K562 (cell line): ENCODE measurements around the gene RGS6. TPM values are rescaled to one million over a fixed set of nuclear protein-coding genes. Genes with fewer than 3 reads are reported as not detected.

Experiments
- ATAC-seq: fragments of 200-7000 bp; cut with Tn5 transposase; 3 replicates; pipeline ENCODE4 v1.9.1; 2020; ENCODE audit warnings: moderate library complexity
- BruUV-seq: library from RNA; stranded (reverse); fragments of 400-500 nt; replicated peaks from 2 replicates; lab custom pipeline; 2021; lab: Mats Ljungman, UMichigan
- CTCF ChIA-PET: fragments of 300-600 bp; formaldehyde crosslinking; extraction: SDS; loops from one replicate; lab custom pipeline; 2021; ENCODE audit warnings: low intra/inter-chr PET ratio; lab: Yijun Ruan, JAX
- POLR2A ChIA-PET: fragments of 300-600, 350-650 bp; sonication (Branson Sonifier 250); formaldehyde crosslinking; extraction: SDS; loops from one replicate; lab custom pipeline; 2021; ENCODE audit warnings: antibody characterized with exemption, inconsistent platforms; lab: Yijun Ruan, JAX
- DNase-seq, 4 experiments: peaks; one replicate each; pipeline versions ENCODE4 v3.0.0 to v3.0.0-alpha.2; 2011 to 2018; ENCODE audit warnings: low spot score in 3 of 4, mixed read lengths in 3 of 4; ENCODE audit errors: extremely low read depth in 1 of 4
- FAIRE-seq: peaks from 2 replicates; lab custom pipeline; 2011; peaks lifted over from hg19 to GRCh38; lab: Jason Lieb, UNC
- H2AFZ ChIP-seq: 2 replicates; pipeline ENCODE4 v1.6.0; 2011; ENCODE audit warnings: low read depth, low read length, control low read depth, inconsistent platforms
- H3K27ac ChIP-seq: fragments of 200-600 bp; 3 replicates; pipeline ENCODE4 v1.8.0; 2011; ENCODE audit warnings: low read depth, mild to moderate bottlenecking, control low read depth, inconsistent platforms, low read length, moderate library complexity, mixed read lengths; ENCODE audit errors: extremely low read depth
- H3K27me3 ChIP-seq, 2 experiments: fragments of 300-600 bp in 1 of 2; 2 replicates in 1 of 2; 3 replicates in 1 of 2; pipeline versions ENCODE4 v1.6.0 to v1.8.0; 2011; ENCODE audit warnings: inconsistent platforms in 2 of 2, low read length in 2 of 2, mild to moderate bottlenecking in 1 of 2, mixed read lengths in 1 of 2, moderate library complexity in 1 of 2; ENCODE audit not compliant: control insufficient read depth in 2 of 2, insufficient read depth in 2 of 2
- H3K36me3 ChIP-seq: fragments of 300-600 bp; 3 replicates; pipeline ENCODE4 v1.8.0; 2011; ENCODE audit warnings: mild to moderate bottlenecking, low read length, inconsistent platforms; ENCODE audit not compliant: control insufficient read depth, insufficient read depth
- H3K4me1 ChIP-seq, 2 experiments: fragments of 200-600 bp in 1 of 2; replicated peaks in 1 of 2; 2 replicates in 1 of 2; 3 replicates in 1 of 2; pipeline versions ENCODE4 v1.5.1 to v1.8.0; 2011; ENCODE audit warnings: inconsistent platforms in 2 of 2, low read length in 2 of 2, mild to moderate bottlenecking in 1 of 2, mixed read lengths in 1 of 2, moderate library complexity in 1 of 2; ENCODE audit not compliant: control insufficient read depth in 2 of 2, insufficient read depth in 2 of 2
- H3K4me2 ChIP-seq: 2 replicates; pipeline ENCODE4 v1.6.1; 2011; ENCODE audit warnings: low read length, control low read depth, inconsistent platforms, mixed read lengths; ENCODE audit not compliant: insufficient read depth
- H3K4me3 ChIP-seq: fragments of 200-600 bp; sonication (generic), shearing (Covaris generic); 2 replicates; pipeline ENCODE4 v1.5.1; 2016; ENCODE audit warnings: control low read depth, inconsistent platforms
- H3K79me2 ChIP-seq: fragments of 200-600 bp; 3 replicates; pipeline ENCODE4 v1.8.0; 2011; ENCODE audit warnings: low read length, inconsistent platforms; ENCODE audit not compliant: control insufficient read depth, insufficient read depth
- H3K9ac ChIP-seq, 2 experiments: 2 replicates each; pipeline versions ENCODE4 v1.6.0 to v1.6.1; 2011; ENCODE audit warnings: low read depth in 2 of 2, low read length in 2 of 2, control low read depth in 1 of 2, inconsistent platforms in 1 of 2, mild to moderate bottlenecking in 1 of 2, mixed read lengths in 1 of 2; ENCODE audit not compliant: insufficient read depth in 1 of 2
- H3K9me1 ChIP-seq: one replicate; pipeline ENCODE4 v1.6.0; 2011; ENCODE audit warnings: inconsistent platforms, mild to moderate bottlenecking, low read length, moderate library complexity; ENCODE audit not compliant: control insufficient read depth, insufficient read depth
- H3K9me3 ChIP-seq: replicated peaks from 2 replicates; pipeline ENCODE4 v1.5.1; 2011; ENCODE audit warnings: low read depth, low read length, inconsistent platforms; ENCODE audit not compliant: control insufficient read depth, insufficient read depth
- H4K20me1 ChIP-seq: replicated peaks from 2 replicates; pipeline ENCODE4 v1.6.1; 2011; ENCODE audit warnings: low read length, inconsistent platforms, mixed read lengths; ENCODE audit not compliant: control insufficient read depth, insufficient read depth
- EGR1 ChIP-seq: fragments of 450-650 bp; conservative IDR thresholded peaks from 2 replicates; pipeline ENCODE4 v1.6.1; 2017; ENCODE audit warnings: mild to moderate bottlenecking
- EP300 ChIP-seq: IDR thresholded peaks from 2 replicates; pipeline ENCODE4 v1.6.1; 2012; ENCODE audit warnings: low read length, improper control_type of control experiment
- NFRKB ChIP-seq: fragments of 450-650 bp; IDR thresholded peaks from 2 replicates; pipeline ENCODE4 v1.6.1; 2016; ENCODE audit warnings: low read depth
- NR3C1 ChIP-seq: sonication (generic); formaldehyde crosslinking; IDR thresholded peaks from 2 replicates; pipeline ENCODE4 v1.8.1; 2022; ENCODE audit warnings: missing genetic modification reagents
- STAG1 ChIP-seq: sonication (generic); formaldehyde crosslinking; IDR thresholded peaks from 2 replicates; pipeline ENCODE4 v1.5.0; 2020; ENCODE audit warnings: missing genetic modification reagents, borderline replicate concordance
- YBX1 ChIP-seq: fragments of 450-650 bp; IDR thresholded peaks from 2 replicates; pipeline ENCODE4 v1.7.1; 2016; ENCODE audit warnings: mild to moderate bottlenecking
- ZNF583 ChIP-seq: fragments of 250-450 bp; sonication (Bioruptor Pico); IDR thresholded peaks from 2 replicates; pipeline ENCODE4 v1.4.0; 2020
- ZNF644 ChIP-seq: fragments of 200-800 bp; sonication (Bioruptor generic); IDR thresholded peaks from 2 replicates; pipeline ENCODE4 v1.6.1; 2016; ENCODE audit warnings: low read depth, missing genetic modification characterization, missing compliant biosample characterization
- WGBS: fragments of 100-300 bp; shearing (Covaris generic); methylation state at CpG from one replicate; pipeline ENCODE4 v1.1.6; 2016; ENCODE audit warnings: low coverage, mixed read lengths; ENCODE audit not compliant: insufficient coverage; ENCODE audit errors: missing lambda C conversion rate; 5-methylcytosine and 5-hydroxymethylcytosine counted together
- in situ Hi-C: fragments of 300-500 bp; cut with MboI; formaldehyde crosslinking; loops from 4 replicates; pipeline ENCODE4 v1.15.0; 2018; ENCODE audit warnings: inconsistent platforms, mixed read lengths
- intact Hi-C: fragments of 100-400 bp; cut with micrococcal nuclease; formaldehyde crosslinking; loops from 2 replicates; pipeline ENCODE4 v1.14.2; 2022
- polyA plus RNA-seq, 8 experiments: library from polyadenylated mRNA; depleted of rRNA in 4 of 8; stranded (reverse) in 5 of 8; unstranded in 3 of 8; fragments of >200 nt; fragmentation: Nextera tagmentation in 2 of 8; fragmentation: Illumina TruSeq in 1 of 8; extraction: Ambion mirVana in 2 of 8; extraction: Trizol in 1 of 8; gene quantifications; 2 replicates each; pipeline versions ENCODE4 v1.2.1 to v1.2.3, GENCODE V29; 2011 to 2014; ENCODE audit warnings: inconsistent platforms in 1 of 8, missing spikeins in 1 of 8
- total RNA-seq, 7 experiments: library from RNA; depleted of rRNA in 6 of 7; stranded (reverse); fragments of >200 nt in 6 of 7; fragmentation: Illumina TruSeq in 2 of 7; extraction: Trizol in 2 of 7; gene quantifications; 2 replicates each; pipeline versions ENCODE4 v1.2.1 to v1.2.3, GENCODE V29; 2011 to 2021; ENCODE audit warnings: low replicate concordance in 1 of 7
- TF ChIP-seq, protein P1 (sequence below): fragments of 450-650 bp; formaldehyde crosslinking; IDR thresholded peaks from 2 replicates; pipeline ENCODE4 v1.4.0; 2022; ENCODE audit warnings: mild to moderate bottlenecking, moderate library complexity
- TF ChIP-seq, protein P2 (sequence below): fragments of 250-450 bp; sonication (Bioruptor Pico); IDR thresholded peaks from 2 replicates; pipeline ENCODE4 v1.8.0; 2022; ENCODE audit warnings: moderate library complexity, mild to moderate bottlenecking, inconsistent platforms
- TF ChIP-seq, protein P3 (sequence below): fragments of 250-450 bp; sonication (Bioruptor Pico); IDR thresholded peaks from 2 replicates; pipeline ENCODE4 v1.5.0; 2021; ENCODE audit warnings: mild to moderate bottlenecking, borderline replicate concordance

The RGS6 gene
- total and polyA plus RNA-seq, 9 of the 15 experiments (the other 6 are each of a cell fraction or from before 2014, with no cell fraction given) = not detected

DNA sequence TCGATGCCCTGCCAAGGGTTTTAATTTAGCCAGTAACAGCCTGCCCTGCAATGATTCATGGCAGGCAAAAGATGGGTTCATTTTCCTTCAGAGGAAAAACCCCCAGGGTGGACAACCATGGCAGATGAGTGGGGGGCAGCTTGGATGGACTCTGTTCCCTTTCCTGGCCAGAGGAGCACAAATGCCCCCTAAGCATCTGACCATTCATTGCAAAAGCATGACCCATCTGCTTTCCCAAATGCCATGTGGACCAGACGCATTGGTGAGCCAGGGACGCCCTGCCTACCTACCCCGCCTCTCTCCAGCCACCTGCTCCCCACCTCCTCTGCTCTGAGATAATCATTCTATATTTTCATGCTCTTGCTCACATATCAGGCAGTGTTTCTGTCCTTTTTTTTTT, 679.8 kb downstream of the RGS6 start:
- ATAC-seq (no peak), DNase-seq (no peak), FAIRE-seq (no peak)
- no peaks in the 10 kb centered on the region for H3K36me3 ChIP-seq
- no peak overlapping the region for H2AFZ ChIP-seq
- no TSS peak for BruUV-seq
- in situ Hi-C loops = no loop called here
- peaks cover 0 to 5% of the 10 kb centered on the region in 2 experiments; a peak in 1 of 5 replicates for H3K27me3 ChIP-seq
- H3K9me3 ChIP-seq = no peaks in the 10 kb centered on the region
- no peaks in the 10 kb centered on the region; a peak in 1 of 5 replicates for H3K4me1 ChIP-seq
- WGBS = 3% methylated on average over 4 of the region's 4 CpGs
- no peak for TF ChIP-seq YBX1
- TF ChIP-seq, protein P1, sequence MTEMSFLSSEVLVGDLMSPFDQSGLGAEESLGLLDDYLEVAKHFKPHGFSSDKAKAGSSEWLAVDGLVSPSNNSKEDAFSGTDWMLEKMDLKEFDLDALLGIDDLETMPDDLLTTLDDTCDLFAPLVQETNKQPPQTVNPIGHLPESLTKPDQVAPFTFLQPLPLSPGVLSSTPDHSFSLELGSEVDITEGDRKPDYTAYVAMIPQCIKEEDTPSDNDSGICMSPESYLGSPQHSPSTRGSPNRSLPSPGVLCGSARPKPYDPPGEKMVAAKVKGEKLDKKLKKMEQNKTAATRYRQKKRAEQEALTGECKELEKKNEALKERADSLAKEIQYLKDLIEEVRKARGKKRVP (CRISPR knock-in tag) = no peak
- no peaks in the 10 kb centered on the region for H4K20me1 ChIP-seq
- ChIA-PET CTCF (no interaction called here), POLR2A (interaction anchor here (1.4 kb wide), 1 partner anchor 12 kb away, joined by 3 read pairs; no protein-coding TSS in a partner anchor)
- H3K27ac ChIP-seq = no peak overlapping the region
- no peaks in the 10 kb centered on the region for H3K79me2 ChIP-seq
- H3K9ac ChIP-seq = no peak overlapping the region
- intact Hi-C loops = no loop called here
- H3K4me3 ChIP-seq = no peak overlapping the region
- H3K9me1 ChIP-seq = no peaks in the 10 kb centered on the region
- H3K4me2 ChIP-seq = no peak overlapping the region

DNA sequence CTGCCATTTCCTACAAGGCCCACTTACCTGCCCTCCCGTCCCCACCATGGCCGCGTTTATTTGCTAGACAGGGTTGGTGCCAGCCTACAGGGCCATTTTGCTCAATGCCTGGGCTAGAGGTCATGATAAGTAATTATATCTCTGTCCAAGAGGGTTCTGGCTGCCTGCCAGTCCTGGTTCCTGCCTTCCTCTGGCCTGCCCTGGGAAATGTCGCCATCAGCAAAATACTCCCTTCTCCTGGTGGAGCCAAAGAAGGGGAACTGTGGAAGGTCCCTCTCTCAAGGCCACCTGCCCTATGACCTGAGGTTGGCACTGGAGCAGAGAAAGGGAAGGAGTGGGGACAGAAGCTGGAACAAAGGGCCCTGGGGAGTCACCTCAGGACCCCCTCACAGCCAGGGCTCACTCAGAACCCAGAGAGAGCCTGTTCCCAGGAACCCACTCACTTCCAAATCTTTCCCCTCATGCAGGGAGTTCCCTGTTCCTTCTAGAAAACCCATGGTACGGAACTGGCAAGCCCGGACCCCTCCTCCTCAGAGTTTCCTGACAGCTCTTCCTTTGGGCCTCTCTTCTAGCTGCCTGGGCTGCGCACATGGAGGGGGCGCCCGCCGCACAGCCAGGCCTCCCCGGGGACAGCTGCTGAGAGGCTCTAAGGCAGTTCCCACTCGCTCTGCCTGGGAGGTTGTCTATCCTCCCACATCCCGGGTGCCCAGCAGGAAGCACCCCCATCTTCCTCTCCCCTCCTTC, 681.2 kb downstream of the RGS6 start:
- H3K27me3 ChIP-seq = peaks cover 0 to 5% of the 10 kb centered on the region in 2 experiments; a peak in 1 of 5 replicates
- ChIA-PET POLR2A (no interaction called here), CTCF (no interaction called here)
- no peaks in the 10 kb centered on the region for H3K9me3 ChIP-seq
- H3K4me2 ChIP-seq = no peak overlapping the region
- no peaks in the 10 kb centered on the region for H3K9me1 ChIP-seq
- intact Hi-C loops (no loop called here), in situ Hi-C loops (no loop called here)
- no peaks in the 10 kb centered on the region for H4K20me1 ChIP-seq
- ATAC-seq = no peak
- H3K4me3 ChIP-seq = no peak overlapping the region
- H3K9ac ChIP-seq = no peak overlapping the region
- H3K27ac ChIP-seq = no peak overlapping the region
- H3K36me3 ChIP-seq = no peaks in the 10 kb centered on the region
- BruUV-seq = no TSS peak
- H2AFZ ChIP-seq = no peak overlapping the region
- no peak for DNase-seq
- 4% methylated on average over 5 of the region's 13 CpGs for WGBS
- H3K4me1 ChIP-seq = peaks cover 6 to 8% of the 10 kb centered on the region in 2 experiments; a peak in 4 of 5 replicates
- no peak for FAIRE-seq
- H3K79me2 ChIP-seq = no peaks in the 10 kb centered on the region
- TF ChIP-seq EGR1 (no peak), ZNF583 (CRISPR knock-in tag) (no peak), NR3C1 (CRISPR knock-in tag) (no peak), STAG1 (CRISPR knock-in tag) (no peak), EP300 (no peak), ZNF644 (no peak), NFRKB (no peak)
- TF ChIP-seq, protein P2, sequence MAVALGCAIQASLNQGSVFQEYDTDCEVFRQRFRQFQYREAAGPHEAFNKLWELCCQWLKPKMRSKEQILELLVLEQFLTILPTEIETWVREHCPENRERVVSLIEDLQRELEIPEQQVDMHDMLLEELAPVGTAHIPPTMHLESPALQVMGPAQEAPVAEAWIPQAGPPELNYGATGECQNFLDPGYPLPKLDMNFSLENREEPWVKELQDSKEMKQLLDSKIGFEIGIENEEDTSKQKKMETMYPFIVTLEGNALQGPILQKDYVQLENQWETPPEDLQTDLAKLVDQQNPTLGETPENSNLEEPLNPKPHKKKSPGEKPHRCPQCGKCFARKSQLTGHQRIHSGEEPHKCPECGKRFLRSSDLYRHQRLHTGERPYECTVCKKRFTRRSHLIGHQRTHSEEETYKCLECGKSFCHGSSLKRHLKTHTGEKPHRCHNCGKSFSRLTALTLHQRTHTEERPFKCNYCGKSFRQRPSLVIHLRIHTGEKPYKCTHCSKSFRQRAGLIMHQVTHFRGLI (CRISPR knock-in tag) = no peak
- TF ChIP-seq, protein P3, sequence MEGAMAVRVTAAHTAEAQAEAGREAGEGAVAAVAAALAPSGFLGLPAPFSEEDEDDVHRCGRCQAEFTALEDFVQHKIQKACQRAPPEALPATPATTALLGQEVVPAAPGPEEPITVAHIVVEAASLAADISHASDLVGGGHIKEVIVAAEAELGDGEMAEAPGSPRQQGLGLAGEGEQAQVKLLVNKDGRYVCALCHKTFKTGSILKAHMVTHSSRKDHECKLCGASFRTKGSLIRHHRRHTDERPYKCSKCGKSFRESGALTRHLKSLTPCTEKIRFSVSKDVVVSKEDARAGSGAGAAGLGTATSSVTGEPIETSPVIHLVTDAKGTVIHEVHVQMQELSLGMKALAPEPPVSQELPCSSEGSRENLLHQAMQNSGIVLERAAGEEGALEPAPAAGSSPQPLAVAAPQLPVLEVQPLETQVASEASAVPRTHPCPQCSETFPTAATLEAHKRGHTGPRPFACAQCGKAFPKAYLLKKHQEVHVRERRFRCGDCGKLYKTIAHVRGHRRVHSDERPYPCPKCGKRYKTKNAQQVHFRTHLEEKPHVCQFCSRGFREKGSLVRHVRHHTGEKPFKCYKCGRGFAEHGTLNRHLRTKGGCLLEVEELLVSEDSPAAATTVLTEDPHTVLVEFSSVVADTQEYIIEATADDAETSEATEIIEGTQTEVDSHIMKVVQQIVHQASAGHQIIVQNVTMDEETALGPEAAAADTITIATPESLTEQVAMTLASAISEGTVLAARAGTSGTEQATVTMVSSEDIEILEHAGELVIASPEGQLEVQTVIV = no peak
